Pons (tissue), 1 donor: ENCODE measurements around the gene CDK10.

Experiments used
- DNase-seq: peaks from one replicate; pipeline ENCODE4 v3.0.0-alpha.2; 2016; ENCODE audit warnings: low spot score

The CDK10 gene

DNA sequence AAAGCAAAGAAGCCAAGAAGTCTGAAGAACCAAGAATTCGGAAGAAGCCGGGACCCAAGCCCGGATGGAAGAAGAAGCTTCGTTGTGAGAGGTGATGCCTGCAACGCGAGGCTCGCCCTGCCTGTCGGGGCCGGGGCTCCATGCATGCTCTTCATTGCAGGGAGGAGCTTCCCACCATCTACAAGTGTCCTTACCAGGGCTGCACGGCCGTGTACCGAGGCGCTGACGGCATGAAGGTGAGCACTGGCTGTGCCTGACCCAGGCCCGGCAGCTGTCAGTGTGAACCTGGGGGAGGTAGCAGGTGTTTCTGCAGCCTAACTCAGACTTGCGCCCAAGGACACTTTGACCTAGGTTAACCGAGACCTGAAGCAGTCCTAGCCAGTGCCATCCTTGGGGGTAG, 46.8 kb downstream of the CDK10 start:
- DNase-seq: no peak

- DNase-seq: no peak
These were observed 47.3 kb downstream of the CDK10 start for GRCh38 chr16:89733792-89734191.

- no peak for DNase-seq
These were observed 50.1 kb downstream of the CDK10 start for GRCh38 chr16:89736554-89736953.

DNA sequence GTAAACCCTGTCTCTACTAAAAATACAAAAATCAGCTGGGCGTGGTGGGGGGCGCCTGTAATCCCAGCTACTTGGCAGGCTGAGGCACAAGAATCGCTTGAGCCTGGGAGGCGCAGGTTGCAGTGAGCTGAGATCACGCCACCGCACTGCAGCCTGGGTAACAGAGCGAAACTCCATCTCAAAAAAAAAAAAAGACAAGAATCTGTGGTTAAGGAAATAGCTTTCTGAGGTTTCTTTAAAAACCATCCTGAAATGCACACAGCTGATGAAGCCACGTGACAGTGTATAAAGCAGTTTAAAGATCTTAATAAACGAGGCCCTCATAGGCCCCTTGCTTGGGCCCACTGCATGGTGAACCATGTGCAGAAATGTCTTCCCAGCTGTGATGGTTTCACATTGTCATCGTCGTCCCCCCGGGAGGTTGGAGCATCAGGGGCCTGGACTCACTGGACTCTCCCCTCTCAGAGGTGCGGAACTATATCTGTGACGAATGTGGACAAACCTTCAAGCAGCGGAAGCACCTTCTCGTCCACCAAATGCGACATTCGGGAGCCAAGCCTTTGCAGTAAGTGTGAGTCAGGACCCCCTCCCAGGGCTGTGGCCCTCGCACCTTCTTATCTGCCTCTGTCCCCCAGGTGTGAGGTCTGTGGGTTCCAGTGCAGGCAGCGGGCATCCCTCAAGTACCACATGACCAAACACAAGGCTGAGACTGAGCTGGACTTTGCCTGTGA, 51.0 kb downstream of the CDK10 start:
- DNase-seq: no peak

DNA sequence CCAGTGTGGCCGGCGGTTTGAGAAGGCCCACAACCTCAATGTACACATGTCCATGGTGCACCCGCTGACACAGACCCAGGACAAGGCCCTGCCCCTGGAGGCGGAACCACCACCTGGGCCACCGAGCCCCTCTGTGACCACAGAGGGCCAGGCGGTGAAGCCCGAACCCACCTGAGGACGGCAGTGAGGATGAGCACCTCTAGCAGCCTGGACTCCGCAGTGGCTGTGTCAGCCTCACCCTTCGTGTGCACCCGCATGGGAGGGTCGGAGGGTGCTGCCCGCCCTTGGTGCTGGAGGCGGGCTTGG, 51.5 kb downstream of the CDK10 start:
- no peak for DNase-seq

DNA sequence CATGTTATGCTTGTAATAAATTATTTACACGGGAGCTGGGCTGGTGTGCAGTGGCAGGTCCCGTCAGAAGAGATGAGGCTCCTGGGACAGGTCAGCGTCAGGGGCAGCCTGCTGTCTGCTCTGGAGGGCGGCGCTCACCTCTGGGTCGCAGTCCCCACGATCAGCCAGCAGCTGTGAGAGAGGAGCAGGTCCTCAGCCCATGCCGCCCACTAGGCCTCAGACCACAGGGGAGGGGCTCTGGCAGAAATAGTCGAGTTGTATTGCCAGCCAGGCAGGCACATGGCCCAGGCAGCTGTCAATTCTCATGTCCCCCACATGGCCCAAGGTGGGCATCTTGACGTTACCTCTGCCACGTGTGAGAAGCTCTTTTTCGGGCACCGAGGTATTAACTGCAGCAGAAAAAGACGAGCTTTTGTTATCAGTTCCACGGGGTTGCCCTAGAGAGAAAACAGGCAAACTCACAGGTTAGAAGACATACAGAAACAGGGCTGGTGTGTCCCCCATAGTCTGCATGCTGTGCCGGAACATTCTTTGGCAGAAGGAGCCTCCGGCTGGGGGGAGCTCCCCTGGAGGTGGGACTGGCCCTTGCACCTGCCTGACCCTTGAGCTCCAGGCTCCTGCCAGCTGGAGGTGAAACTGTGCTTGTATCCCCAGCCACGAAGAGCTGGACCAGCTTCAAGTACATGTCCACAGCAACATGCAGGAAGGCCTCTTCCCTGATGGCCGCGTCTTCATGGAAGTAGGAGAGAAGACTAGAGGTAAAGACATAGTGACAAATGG, 52.2 kb downstream of the CDK10 start:
- no peak for DNase-seq

DNA sequence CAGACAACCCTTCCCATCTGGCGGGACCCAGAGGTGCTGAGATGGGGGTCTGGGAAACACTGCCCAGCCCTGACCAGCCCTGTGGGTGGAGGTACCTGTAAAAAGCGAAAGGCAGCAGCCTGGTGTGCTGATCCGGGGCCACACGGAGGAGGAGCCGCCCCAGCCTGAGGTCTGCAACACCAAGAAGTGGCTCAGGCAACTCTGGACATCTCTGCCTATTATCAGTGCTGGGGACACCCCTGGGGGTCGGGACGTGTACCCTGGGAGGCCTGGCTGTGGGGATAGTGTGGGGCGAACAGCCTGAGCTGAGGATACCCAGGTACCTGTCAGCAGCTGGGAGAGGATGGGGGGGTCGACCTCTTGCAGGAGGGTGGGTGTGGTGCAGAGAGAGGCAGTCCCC, 52.9 kb downstream of the CDK10 start:
- no peak for DNase-seq

DNA sequence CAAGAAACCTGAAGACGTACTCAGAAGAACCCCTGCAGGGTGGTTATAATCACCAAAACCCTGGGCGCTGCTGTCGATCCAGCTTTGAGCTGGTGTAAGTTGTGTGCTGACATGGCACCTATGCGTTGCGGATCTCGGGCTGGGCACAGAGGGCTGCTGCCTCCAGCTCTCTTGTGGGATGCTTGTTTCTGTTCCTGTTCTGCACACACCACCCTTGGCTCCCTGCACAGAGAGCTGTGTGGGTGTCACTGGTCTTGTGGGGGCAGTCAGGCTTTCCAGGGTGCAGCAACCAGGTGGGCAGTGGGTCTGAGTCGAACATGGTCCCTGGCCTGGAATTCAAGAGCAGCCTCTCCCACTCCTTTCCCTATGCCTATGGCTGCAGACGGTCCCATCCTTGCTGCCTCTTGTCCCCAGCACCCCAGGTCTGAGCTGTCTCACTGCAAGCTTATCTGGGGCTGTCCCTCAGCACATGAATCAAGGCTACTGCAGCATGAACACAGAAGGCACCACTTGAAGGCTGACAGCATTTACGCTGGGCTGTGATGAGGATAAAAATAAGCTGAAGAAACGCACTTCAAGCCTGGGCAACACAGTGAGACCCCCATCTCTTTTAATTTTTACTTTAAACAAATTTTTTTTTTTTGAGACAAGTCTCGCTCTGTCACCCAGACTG, 55.0 kb downstream of the CDK10 start:
- DNase-seq: no peak

GRCh38 chr16:89742948-89743347, 56.5 kb downstream of the CDK10 start:
- no peak for DNase-seq

- DNase-seq: no peak
These were observed 58.3 kb downstream of the CDK10 start for GRCh38 chr16:89744813-89745212.
